HG03045 (cell line): ENCODE measurements around the gene REEP6.
"Not testable (repeated sequence)": the region's sequence is repeated elsewhere in the genome, so short reads cannot be mapped to it uniquely, and the experiment has no call there.

Source experiments
- ATAC-seq: cut with Tn5 transposase; IDR thresholded peaks from one replicate; pipeline ENCODE4 v1.9.1; 2021; ENCODE audit warnings: mild to moderate bottlenecking, moderate library complexity; ENCODE audit not compliant: unreplicated experiment

The REEP6 gene

GRCh38 chr19:1471515-1472160, 19.3 kb upstream of the REEP6 start:
- ATAC-seq, result no peak

GRCh38 chr19:1472231-1473084, 18.5 kb upstream of the REEP6 start:
- no peak for ATAC-seq

GRCh38 chr19:1473085-1473851, 17.7 kb upstream of the REEP6 start:
- no peak for ATAC-seq

- ATAC-seq, result no peak
Observed at GRCh38 chr19:1474011-1474764, 16.8 kb upstream of the REEP6 start.

- ATAC-seq, result no peak
Observed at GRCh38 chr19:1474765-1475351, 16.1 kb upstream of the REEP6 start.

GRCh38 chr19:1475751-1476437, 15.1 kb upstream of the REEP6 start:
- no peak for ATAC-seq

GRCh38 chr19:1477056-1477455, 13.9 kb upstream of the REEP6 start:
- ATAC-seq, result not testable (repeated sequence)

GRCh38 chr19:1478934-1479707, 11.9 kb upstream of the REEP6 start, which contains the start of gene C19orf25:
Gene C19orf25 (minus strand): TSS chr19:1479215. CDS start chr19:1478903, 312 bp downstream.
- peak; percentile 74 for ATAC-seq

- ATAC-seq, result no peak
Observed at GRCh38 chr19:1481224-1481892, 9.6 kb upstream of the REEP6 start.

GRCh38 chr19:1481893-1482360, 9.1 kb upstream of the REEP6 start:
- no peak for ATAC-seq

GRCh38 chr19:1482361-1483130, 8.4 kb upstream of the REEP6 start:
- no peak for ATAC-seq

GRCh38 chr19:1483131-1483978, 7.6 kb upstream of the REEP6 start:
- ATAC-seq, result no peak

- no peak for ATAC-seq
Observed at GRCh38 chr19:1483979-1484428, 7.0 kb upstream of the REEP6 start.

- no peak for ATAC-seq
Observed at GRCh38 chr19:1486720-1487575, 4.0 kb upstream of the REEP6 start.

- no peak for ATAC-seq
Observed at GRCh38 chr19:1487576-1488281, 3.3 kb upstream of the REEP6 start.
